Measurements from ENCODE around the gene VPS13A.

The VPS13A gene

DNA sequence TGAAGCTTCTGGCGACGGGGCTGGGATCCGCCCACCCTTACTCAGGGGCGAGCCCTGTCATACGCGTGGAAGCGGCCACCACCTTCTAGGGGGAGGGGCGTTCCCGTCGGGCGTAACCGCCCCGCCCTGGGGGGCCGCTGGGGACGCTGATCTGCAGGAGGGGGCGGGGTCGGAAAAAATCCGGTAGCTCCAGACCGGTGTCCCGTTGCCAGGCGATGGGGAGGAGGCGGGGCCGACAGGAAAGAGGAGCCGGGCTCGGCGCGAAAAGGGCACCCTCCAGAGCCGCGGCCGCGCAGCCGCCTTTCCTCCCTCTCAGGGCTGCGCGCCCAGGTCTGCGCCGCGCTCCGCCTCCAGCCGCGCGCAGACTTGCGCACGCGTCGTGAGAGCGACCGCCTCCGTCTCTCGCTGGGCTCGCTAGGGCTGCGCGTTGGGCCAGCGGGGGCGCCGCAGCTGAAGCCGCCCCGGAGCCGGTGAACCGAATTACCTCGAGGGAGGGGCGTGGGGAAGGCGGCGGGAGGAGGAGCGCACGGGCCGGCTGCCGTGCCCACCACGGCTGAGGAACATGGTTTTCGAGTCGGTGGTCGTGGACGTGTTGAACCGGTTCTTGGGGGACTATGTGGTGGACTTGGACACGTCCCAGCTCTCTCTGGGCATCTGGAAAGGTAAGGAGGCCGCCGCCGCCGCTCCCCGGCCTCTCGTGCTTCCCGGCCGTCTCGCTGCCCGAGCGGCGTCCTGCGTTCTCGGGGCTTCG, at the start of gene VPS13A:
TSS of gene VPS13A (plus strand) at position 392 of the 751 bp plus-strand sequence. CDS start at position 563, 171 bp downstream.
- DNase-seq, result peak; percentile 84

DNA sequence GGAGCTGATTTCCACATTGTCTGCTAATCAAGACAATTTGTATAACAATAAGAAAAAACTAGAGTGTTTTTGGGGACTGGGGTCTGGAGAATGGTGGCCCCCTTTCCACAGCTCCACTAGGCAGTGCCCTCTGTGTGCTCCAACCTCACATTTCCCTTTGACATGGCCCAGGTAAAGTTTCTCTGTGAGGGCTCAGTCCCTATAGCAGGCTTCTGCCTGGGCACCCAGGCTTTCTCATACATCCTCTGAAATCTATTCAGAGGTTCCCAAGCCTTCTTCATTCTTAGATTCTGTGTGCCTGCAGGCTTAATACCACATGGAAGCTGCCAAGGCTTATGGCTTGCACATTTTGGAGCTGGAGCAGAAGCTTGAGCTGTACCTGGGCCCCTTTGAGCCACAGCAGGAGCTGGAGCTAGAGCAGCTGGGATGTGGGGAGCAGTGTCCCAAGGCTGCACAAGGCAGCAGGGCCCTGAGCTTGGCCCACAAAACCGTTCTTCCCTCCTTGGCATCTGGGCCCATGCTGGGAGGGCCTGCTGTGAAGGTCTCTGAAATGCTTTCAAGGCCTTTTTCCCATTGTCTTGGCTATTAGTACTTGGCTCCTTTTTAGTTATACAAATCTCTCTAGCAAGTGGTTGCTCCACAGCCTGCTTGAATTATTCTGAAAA, 49.1 kb upstream of the VPS13A start:
- DNase-seq, result no peak

DNA sequence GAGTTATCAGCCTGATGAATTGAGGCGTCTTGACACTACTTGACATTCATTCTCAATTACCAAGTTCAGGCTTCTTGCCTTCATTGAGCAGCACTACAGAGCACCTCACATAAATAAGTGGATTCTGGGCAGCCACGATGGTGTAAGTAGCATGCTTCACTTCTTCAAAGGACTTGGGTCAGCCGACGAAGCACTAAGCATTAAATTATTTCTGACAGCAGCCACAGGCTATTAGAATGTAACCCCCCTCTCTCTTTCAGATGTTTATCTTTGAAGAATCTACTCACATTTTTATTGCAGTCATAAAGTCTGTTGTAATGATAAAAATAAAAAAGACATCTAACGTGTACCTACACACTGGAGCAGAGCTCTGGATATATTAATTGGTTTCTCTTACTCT, 45.9 kb upstream of the VPS13A start:
- DNase-seq, result no peak

DNA sequence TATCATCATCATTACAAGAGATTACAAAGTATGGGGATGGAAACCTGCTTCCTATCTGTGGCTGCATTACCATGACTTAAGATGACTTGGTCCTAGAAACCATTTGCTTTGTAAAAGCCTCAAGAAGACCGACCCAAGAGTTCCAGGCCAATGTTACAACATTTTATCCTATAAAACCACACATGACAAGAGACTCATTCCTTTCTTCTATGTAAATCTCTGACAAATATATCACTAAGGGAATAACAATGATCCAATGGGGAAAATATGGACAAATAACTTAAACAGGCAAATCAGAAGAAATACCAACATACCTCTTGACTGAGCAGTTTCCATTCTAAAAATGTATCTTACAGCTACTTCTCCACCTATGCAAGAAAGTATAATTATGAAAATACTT, 44.3 kb upstream of the VPS13A start:
- no peak for DNase-seq

DNA sequence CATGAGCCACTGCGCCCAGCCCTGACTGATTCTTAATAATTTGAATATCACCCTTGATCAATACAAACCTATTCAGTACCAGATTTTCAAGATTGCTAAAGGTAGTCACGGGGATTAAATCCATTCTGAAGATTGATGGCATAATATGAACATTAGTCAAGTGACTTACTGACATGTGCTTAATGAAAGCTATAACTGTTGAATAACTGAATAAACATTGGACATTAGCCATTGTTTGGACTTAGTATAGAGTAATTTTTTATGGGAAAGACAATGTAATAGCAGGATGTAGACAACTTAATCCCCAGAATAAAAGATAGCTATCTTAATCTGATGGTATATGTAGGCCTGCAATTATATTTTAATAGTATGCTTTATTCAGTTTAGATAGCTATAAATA, 35.0 kb upstream of the VPS13A start:
- DNase-seq, result no peak

DNA sequence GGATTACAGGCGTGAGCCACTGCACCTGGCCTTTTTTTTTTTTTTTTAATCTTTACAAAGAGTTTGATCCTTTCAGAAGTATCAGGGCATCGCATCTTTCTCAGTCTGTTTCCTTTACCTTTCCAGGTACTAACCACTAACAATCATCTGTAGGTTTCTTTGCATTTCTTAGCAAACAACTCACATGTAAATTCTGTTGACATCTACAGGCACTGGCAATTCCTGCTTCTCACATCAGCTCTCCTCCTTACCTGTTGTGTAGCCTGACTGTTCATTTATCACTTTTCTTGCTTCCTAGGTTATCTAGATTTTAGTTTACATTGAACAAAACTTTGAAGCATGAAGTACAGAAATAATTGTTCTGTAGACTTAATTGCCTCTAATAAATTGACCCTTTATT, 27.5 kb upstream of the VPS13A start:
- DNase-seq, result no peak

DNA sequence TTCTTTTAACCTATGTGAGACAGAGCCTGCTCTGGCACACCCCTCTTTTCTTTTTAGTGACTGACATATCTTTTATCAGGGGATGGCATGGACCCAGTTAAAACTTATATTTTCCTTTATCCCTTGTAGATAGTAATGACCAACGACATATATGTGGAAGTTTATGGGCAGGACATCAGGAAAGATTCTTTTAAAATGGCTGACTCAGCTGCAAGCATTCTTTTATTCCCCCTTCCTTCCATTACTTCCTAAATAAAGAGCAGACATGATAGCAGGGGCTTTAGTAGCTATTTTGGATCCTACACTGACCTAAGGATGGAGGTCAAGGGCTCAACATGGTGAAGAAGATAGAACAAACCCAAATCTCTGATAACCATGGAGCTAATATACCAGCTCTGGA, 25.0 kb upstream of the VPS13A start:
- DNase-seq, result no peak

DNA sequence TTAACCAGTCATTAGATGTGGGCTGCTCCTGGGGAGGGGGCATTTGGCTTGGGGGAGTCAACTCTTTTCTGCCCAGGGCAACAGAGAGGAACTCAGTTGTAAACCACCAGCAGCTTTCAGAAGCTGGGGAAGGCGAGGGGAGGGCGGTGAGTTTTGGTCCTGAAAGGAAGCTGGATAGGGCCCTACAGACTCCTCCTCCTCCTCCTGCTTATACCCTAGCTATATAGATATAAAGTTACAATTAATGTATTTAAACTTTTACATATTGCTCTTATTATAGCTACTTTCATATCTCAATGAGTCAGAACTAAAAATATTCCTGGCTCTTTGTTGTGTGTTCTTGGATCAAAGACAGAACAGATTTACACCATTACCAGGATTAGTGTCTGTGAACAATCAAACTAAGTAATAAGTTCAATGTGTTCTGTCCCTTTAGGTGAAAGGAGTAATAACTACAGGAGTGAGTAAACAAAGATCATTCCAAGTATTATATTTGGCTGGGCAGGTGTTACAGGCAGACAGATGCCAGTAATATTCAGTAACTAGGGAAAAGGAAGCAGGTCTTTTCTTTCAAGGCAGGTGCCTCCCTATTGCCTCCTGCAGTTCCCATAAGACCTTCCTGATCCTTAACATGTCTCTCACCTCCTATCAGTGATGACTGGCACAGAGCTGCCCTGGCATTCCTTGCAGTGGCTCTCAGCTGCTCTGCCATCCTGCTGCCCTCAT, 20.5 kb upstream of the VPS13A start:
- no peak for DNase-seq

DNA sequence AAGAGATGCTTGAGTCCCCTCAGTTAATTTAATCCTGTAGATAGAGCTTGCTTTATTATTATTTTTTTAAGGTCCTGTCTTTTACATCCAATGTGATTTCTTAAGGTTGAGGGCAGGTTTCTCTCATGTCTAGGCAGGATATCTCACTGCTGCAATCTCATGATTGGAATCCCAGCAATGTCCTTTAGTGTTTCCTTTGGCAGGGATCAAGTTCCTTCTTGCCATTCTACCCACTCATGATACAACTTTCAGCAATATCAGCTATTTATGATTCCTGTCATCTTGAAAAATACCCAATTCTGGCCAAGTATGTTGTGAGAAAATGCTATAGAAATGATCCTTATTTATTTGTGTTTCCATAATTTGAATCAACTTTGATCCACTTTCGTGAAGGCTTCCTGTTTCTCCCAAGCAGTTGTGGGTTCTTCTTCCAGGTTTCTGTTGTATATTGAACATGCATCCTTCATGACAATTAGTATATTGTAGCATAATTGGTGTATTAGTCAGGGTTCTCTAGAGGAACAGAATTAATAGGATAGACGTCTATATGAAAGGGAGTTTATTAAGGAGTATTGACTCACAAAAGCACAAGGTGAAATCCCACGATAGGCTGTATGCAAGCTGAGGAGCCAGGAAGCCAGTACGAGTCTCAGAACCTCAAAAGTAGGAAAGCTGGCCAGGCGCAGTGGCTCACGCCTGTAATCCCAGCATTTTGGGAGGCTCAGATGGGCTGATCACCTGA, 18.4 kb upstream of the VPS13A start:
- DNase-seq, result no peak

DNA sequence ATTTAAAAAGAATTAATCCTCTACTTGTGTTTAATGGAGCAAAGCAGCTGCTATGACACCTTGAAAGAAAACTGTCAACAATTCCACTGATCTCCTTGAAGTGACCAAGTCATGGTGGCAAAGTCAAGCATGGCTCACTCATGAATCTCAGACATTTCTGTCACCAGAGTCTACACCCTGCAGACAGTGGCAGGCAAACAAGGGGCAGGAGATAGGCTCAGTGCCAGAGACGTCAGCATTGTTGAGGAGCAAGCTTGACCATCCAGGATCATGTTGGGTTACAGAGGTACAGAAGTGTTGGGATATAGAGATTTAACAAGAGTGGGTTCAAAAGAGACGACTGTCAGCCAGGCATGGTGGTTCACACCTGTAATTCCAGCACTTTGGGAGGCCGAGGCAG, 16.1 kb upstream of the VPS13A start:
- no peak for DNase-seq

DNA sequence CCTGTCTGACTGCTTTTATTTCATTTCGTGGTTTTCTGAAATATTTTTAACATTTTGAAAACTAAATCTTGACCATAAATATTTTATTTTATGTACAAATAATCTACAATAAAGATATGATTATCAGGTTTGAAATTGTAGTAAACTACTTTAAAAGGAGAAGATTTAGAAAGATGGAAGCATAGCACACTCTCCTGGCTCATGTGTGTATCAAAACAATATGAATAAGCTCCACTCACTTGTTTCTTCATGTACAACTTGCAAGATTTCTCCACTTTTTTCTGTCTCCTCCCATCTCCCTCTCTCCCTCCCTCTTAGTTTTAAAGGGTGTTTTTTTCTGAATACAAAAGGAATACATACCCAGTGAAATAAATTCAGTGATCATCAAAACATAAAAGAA, 15.4 kb upstream of the VPS13A start:
- no peak for DNase-seq

DNA sequence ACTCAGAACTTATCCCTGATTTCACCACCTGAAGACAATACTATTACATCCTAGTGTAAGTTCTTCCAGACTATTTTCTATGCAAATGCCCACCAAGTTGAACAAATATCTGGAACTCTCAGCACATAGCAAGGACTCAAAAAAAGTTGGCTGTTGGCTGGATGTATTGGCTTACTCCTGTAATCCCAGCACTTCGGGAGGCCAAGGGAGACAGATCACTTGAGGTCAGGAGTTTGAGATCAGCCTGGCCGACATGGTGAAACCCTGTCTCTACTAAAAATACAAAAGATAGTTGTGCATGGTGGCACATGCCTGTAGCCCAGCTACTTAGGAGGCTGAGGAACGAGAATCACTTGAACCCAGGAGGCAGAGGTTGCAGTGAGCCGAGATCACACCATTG, 15.0 kb upstream of the VPS13A start:
- DNase-seq, result no peak

DNA sequence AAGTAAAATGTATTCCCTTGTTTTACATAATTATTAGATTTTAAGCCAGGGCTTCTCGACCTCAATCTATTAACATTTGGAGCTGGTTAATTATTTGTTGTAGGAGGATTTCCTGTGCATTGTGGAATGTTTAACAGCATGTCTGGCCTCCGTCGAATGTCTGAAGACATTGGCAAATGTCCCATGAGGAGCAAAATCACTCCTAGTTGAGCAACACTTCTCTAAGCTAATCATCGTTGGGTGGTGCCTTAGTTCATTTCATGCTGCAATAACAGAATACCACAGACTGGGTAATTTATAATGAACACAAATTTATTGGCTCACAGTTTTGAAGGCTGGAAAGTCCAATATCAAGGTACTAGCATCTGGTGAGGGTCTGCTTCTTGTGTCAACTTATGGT, 13.4 kb upstream of the VPS13A start:
- no peak for DNase-seq

DNA sequence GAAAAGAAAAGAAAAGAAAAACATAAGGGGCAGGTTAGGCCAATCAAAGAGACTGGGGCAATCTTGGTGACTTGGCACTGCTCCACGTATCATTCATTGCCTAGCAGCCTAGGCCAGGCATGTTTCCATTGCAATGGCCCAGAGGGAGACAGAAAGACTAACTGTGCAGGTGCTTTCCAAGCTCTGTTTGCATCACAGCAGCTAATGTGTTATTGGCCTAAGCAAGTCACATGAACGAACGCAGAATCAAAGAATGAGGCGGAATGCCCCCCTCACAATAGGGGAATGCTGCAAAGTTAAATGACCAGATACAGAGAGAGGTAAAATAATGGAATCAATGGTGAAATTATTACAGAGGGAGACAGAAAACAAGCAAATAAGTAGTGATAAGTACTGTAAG, 11.1 kb upstream of the VPS13A start:
- no peak for DNase-seq

DNA sequence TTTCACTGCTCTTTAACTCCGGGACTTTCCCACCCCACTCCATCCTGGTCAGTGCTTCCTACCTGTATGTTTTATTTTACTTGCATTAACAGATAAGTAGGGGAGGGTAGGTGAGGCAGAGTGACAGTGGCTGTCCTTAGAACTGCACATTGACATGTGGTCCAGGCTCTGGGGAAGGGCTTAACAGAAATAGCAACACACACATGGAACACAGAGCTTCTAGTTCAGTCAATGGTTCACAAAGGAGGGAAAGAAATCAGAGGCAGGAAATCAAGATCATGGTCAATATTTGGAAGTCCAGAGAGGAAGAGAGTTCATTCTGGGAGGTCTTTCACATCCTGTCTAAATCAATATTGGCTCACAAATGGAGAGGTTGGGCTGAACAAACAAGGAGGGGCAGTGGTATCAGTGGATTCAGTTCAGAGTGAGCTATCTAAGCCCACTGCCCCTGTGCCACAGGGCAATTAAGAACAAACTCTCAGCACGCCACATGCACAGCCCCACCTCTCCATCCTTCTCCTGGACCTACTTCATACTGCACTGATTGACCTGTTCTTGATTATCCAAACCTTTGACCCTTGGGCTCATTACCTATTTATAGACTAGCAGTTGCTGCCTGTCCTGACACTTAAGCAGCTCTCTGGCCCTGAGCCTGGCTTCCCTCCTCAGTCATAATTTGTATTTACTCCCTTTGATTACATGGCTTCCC, 6.2 kb upstream of the VPS13A start:
- no peak for DNase-seq

DNA sequence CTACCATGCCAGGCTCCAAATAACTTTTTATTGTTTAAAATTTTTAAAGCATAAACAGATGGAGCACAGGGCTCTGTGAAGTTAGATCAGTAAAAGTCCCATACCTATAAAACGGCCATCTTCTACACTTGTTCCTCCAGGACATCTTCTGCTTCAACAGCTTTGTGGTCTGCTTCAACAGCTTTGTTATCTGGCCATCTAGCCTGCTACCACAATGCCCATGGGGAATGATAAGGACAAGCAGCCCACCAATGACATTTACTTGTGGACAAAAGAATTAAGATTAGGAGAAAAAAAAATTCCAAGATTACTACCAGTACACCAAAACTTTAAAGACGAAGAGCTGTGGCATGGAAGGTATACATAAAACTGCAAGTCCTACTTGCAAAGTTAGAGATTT, 2.2 kb upstream of the VPS13A start:
- no peak for DNase-seq

DNA sequence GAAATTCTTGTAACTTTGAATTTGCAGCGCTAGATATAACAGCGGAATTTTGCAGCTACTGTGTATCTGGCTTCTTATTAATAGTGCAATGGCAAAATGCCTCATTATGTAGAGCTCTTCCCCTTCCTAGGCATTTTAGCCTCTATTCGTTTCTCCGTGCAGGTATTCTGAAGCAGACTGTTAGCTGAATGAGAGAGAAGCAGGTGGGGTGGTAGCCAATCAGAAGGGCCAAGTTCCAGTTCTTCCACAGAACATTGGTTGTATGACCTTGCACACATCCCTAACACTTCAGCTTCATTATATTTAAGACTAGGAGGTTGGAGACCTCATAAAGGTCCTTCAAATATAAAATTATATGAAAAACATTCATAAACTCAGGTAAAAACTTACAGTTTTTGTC, 1.2 kb upstream of the VPS13A start:
- DNase-seq, result no peak

DNA sequence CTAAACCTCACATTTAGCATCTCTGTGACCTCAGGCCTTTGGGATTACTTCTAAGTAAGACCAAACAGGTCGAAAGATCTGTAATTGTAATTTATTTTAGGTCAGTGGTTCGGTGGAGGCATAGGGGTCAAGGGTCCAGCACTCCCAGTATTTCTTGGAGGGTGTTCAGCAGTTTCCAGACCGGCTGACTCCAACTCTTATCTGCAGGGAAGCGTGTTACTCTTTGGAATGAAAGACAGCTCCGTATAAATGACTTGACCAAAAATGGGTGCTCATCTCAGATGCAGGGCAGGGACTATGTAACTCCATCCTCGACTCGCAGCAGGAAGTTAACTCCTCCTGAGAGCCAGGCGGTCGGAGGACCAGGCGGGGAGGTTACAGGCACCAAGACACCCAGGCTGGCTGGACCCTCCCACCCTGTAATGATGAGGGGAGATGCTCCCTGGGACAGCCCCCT, 620 bp upstream of the VPS13A start:
- DNase-seq, result no peak

DNA sequence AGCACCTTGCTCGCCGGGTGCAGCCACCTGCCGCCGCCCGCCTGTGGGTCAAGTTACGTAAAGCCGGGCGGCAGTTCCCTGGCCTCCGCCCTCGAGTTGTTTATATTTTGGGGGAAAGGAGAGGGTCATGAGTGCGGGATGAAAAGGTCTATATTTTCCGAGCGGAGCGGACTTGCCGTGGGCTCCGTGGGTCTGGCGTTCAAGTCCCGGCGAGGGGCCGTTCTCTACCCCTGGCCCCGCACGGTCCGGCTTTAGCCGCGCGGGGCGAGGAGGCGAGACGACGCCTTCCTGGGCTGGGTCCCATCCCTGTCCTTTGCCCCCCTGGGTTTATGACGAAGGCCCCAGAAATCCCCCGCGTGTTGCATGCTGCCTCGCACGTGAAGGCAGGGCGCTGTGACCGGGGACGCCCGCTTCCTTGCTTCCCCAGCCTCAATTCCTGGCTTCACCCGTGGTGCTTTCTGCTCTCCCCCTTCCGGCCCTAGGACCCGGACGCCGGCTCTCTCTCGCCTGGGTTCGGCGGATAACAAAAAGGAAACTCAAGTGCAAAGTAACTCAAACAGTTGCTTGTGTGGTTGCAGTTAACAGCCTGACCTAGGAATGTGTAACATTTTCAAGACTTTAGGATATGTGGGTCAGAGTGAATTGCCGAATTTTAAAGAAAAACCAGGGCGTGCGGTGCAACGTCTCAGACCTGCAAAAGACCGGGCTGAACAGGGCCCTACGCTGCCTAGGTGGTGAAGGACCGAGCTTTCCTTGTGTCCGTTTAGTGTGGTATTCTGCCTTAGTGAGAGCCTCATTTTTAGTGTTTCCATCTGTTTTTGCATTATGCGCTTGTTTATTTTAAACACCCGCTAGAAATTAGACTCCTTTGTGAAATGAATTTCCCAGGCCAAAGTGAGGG, 810 bp downstream of the VPS13A start:
- DNase-seq, result peak; percentile 40

DNA sequence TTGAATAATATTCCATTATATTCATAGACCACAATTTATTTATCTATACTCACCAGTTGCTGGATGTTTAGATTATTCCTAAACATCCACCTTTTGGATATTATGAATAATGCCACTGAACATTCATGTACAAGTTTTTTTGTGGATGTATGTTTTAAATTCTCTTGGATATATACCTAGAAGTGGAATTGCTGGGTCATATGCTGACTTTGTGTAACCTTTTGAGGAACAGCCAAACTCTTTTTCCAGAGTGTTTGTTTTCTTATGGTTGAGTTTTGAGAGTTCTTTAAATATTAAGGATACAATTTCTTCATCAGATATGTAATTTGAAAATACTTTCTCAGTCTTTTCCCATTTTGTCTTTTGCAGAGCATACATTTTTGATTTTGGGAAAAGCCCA, 2.7 kb downstream of the VPS13A start:
- no peak for DNase-seq

DNA sequence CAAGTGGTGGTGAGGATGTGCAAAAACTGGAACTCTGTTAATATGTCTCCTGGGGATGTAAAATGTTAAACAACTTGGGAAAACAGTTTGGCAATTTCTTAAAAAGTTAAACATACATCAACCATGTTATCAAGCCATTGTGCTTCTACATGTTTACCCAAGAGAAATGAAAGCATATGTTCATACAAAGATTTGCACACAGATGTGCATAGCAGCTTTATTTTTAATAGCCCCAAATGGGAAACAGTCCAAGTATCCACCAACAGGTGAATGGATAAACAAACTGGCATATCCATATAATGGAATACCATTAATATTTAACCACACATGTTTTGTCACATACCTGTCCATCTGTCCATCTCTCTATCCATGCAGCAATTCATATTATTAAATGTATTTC, 6.2 kb downstream of the VPS13A start:
- DNase-seq, result no peak

DNA sequence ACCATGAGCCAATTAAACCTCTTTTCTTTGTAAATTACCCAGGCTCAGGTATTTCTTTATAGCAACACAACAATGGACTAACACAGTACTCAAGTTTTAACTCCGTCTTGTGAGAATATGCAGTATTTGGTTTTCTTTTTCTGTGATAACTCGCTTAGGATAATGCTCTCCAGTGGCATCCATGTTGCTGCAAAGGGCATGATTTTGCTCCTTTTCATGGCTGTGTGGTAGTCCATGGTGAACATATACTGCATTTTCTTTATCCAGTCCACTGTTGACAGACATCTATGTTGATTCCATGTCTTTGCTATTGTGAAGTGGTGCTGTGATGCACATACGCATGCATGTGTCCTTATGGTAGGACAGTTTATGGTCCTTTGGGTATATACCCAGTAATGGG, 10.9 kb downstream of the VPS13A start:
- DNase-seq, result no peak

Data from activated CD4-positive, alpha-beta T cell treated with anti-CD3 and anti-CD28 coated beads, Interleukin-2, amount 50 U/mL, for 1 hour (primary cell).